ENCODE data around the gene SLC35F3. TPM values are rescaled to one million over a fixed set of nuclear protein-coding genes. Genes with fewer than 3 reads are reported as not detected.
A peak's percentile ranks its signal among the peaks of the same experiment; 100 is the strongest.
"Not testable (repeated sequence)": the region's sequence is repeated elsewhere in the genome, so short reads cannot be mapped to it uniquely, and the experiment has no call there.

Gene SLC35F3
- total RNA-seq, 1 donor from 2014 or later, result 0.49 TPM

DNA sequence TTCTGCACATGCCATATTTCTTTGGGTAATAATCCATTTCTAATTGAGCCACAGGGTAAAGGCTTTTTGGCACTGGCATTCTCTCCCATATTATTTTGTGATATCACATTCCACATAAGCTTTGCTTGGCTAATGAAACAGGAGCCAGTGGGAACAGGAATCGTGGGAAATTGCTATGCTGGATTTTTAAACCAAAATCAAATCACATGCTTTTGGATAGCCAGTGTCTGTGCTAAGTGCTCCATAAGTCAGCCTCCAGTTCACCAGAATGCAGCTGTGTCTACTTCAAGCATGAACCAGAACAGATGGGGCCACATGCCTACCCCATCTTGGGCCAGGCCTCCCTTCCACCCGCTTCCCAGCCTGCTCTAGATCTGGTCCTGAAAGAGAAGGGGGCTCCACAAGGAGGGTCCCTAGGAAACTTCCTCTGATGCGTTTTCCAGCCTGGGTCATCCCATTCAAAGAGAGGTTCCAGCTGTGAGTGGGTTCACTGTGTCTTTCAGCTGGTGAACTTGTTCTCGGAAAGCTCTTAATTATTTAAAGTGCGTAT, 337.5 kb downstream of the SLC35F3 start:
- intact Hi-C loops (cut with DNase I), result no loop called here
- TF ChIP-seq POLR2AphosphoS5 (IDR thresholded peaks at IDR 0.05; ENCODE audit: insufficient read depth in 1 of 2, low read depth in 1 of 2) (no peak), POLR2A (IDR thresholded peaks at IDR 0.05) (no peak), CTCF (IDR thresholded peaks at IDR 0.05) (no peak)
- no peak overlapping the region for H3K4me3 ChIP-seq
- H3K36me3 ChIP-seq, result no peaks in the 10 kb centered on the region
- no peaks in the 10 kb centered on the region for H3K4me1 ChIP-seq
- DNase-seq (ENCODE audit: extremely low spot score in 2 of 2), result peak; percentile 16 to 52
- no peaks in the 10 kb centered on the region for H3K9me3 ChIP-seq
- no peaks in the 10 kb centered on the region for H3K27me3 ChIP-seq
- H3K27ac ChIP-seq, result no peak overlapping the region

- intact Hi-C loops (cut with DNase I), result no loop called here
- peak in 1 of 2 donors; percentile 52 for DNase-seq (ENCODE audit: extremely low spot score in 2 of 2)
- H3K4me1 ChIP-seq, result no peaks in the 10 kb centered on the region
- H3K27me3 ChIP-seq, result no peaks in the 10 kb centered on the region
- H3K4me3 ChIP-seq, result no peak overlapping the region
- no peak overlapping the region for H3K27ac ChIP-seq
- H3K9me3 ChIP-seq, result no peaks in the 10 kb centered on the region
- H3K36me3 ChIP-seq, result no peaks in the 10 kb centered on the region
- no peak for TF ChIP-seq POLR2AphosphoS5 (IDR thresholded peaks at IDR 0.05; ENCODE audit: insufficient read depth in 1 of 2, low read depth in 1 of 2)
- TF ChIP-seq CTCF (IDR thresholded peaks at IDR 0.05), result no peak
- TF ChIP-seq POLR2A (IDR thresholded peaks at IDR 0.05), result no peak
Observed at GRCh38 chr1:234243521-234244260, 339.2 kb downstream of the SLC35F3 start.

GRCh38 chr1:234244482-234244881, 340.0 kb downstream of the SLC35F3 start:
- TF ChIP-seq POLR2A (IDR thresholded peaks at IDR 0.05) (no peak), CTCF (IDR thresholded peaks at IDR 0.05) (no peak)
- no peak overlapping the region for H3K4me3 ChIP-seq
- H3K27ac ChIP-seq, result no peak overlapping the region
- no peaks in the 10 kb centered on the region for H3K9me3 ChIP-seq
- H3K4me1 ChIP-seq, result no peaks in the 10 kb centered on the region
- no peaks in the 10 kb centered on the region for H3K27me3 ChIP-seq
- intact Hi-C loops (cut with DNase I), result no loop called here
- H3K36me3 ChIP-seq, result no peaks in the 10 kb centered on the region
- DNase-seq (ENCODE audit: extremely low spot score in 2 of 2), result no peak

DNA sequence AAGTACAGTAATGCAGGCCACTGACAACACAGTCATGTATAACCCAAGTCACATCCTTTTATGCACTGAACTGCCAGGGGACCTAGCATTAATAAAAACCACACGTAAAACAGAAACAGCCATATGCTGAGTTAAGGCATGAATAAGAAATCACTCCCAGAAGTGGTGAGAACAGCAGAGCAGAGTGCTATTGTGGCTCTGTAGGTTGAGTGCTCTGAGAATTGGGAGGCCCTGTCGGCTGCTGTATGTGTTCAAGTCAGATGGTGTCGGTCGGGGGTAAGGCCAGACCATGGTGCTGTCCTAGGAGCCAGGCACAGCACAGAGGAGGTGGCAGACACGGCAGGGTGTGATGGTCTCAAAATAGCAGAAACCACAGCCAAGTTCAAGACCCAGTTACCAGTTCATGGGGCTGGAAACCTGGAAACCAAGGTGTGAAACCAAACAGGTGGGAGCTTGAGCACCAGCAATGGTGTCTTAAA, 342.2 kb downstream of the SLC35F3 start:
- Histone ChIP-seq H3K9me3 (no peaks in the 10 kb centered on the region), H3K4me1 (no peaks in the 10 kb centered on the region), H3K36me3 (no peaks in the 10 kb centered on the region), H3K4me3 (no peak overlapping the region), H3K27ac (no peak overlapping the region), H3K27me3 (no peaks in the 10 kb centered on the region)
- no peak for TF ChIP-seq POLR2A (IDR thresholded peaks at IDR 0.05)
- TF ChIP-seq CTCF (IDR thresholded peaks at IDR 0.05), result no peak
- no peak for TF ChIP-seq POLR2AphosphoS5 (IDR thresholded peaks at IDR 0.05; ENCODE audit: insufficient read depth in 1 of 2, low read depth in 1 of 2)
- intact Hi-C loops (cut with DNase I), result no loop called here
- peak in 1 of 2 donors; percentile 62 for DNase-seq (ENCODE audit: extremely low spot score in 2 of 2)

- H3K9me3 ChIP-seq; H3K36me3 ChIP-seq; H3K4me1 ChIP-seq; H3K4me3 ChIP-seq; H3K27ac ChIP-seq; H3K27me3 ChIP-seq; intact Hi-C loops (cut with DNase I): not testable (repeated sequence)
- peak in 1 of 2 donors; percentile 81 for DNase-seq (ENCODE audit: extremely low spot score in 2 of 2)
Observed at GRCh38 chr1:234247746-234248145, 343.3 kb downstream of the SLC35F3 start.
